Endothelial cell of umbilical vein (primary cell): ENCODE measurements around the gene RAN. TPM values are rescaled to one million over a fixed set of nuclear protein-coding genes. Genes with fewer than 3 reads are reported as not detected.

ENCODE experiments used
- BruUV-seq: library from RNA; stranded (reverse); fragments of 400-500 nt; replicated peaks from 2 replicates; lab custom pipeline; 2021; lab: Mats Ljungman, UMichigan
- CTCF ChIA-PET: fragments of 300-600, 350-600 bp; sonication (Branson Sonifier 250); formaldehyde crosslinking; loops from one replicate; lab custom pipeline; 2021; ENCODE audit warnings: antibody characterized with exemption, inconsistent platforms; lab: Charles Lee
- POLR2A ChIA-PET: fragments of 300-600, 350-600 bp; sonication (Branson Sonifier 250); formaldehyde crosslinking; loops from one replicate; lab custom pipeline; 2021; ENCODE audit warnings: antibody characterized with exemption, inconsistent platforms; lab: Charles Lee
- DNase-seq: peaks from one replicate; pipeline ENCODE4 v3.0.0-alpha.2; 2011; ENCODE audit warnings: low read depth, low spot score
- FAIRE-seq: peaks from 2 replicates; lab custom pipeline; 2011; peaks lifted over from hg19 to GRCh38; lab: Jason Lieb, UNC
- H2AFZ ChIP-seq: 2 replicates; pipeline ENCODE4 v1.6.0; 2012; ENCODE audit warnings: low read depth, low read length, control low read depth, inconsistent platforms
- H3K27ac ChIP-seq: 2 replicates; pipeline ENCODE4 v1.5.1; 2011; ENCODE audit warnings: low read depth, mild to moderate bottlenecking, control low read depth, low read length, moderate library complexity; ENCODE audit not compliant: insufficient read depth
- H3K27me3 ChIP-seq, 2 experiments: 2 replicates each; pipeline versions ENCODE4 v1.6.0 to v1.6.1; 2011; ENCODE audit warnings: low read length in 2 of 2, mixed read lengths in 1 of 2; ENCODE audit not compliant: control insufficient read depth in 2 of 2, insufficient read depth in 2 of 2
- H3K36me3 ChIP-seq, 2 experiments: 2 replicates in 1 of 2; 3 replicates in 1 of 2; pipeline ENCODE4 v1.5.1; 2011; ENCODE audit warnings: low read length in 2 of 2, mild to moderate bottlenecking in 1 of 2, moderate library complexity in 1 of 2; ENCODE audit not compliant: control insufficient read depth in 2 of 2, insufficient read depth in 2 of 2; ENCODE audit errors: extremely low read depth in 1 of 2
- H3K4me1 ChIP-seq: 3 replicates; pipeline ENCODE4 v1.5.1; 2011; ENCODE audit warnings: mild to moderate bottlenecking, low read length; ENCODE audit not compliant: control insufficient read depth, insufficient read depth; ENCODE audit errors: extremely low read depth
- H3K4me2 ChIP-seq: 2 replicates; pipeline ENCODE4 v1.6.1; 2011; ENCODE audit warnings: low read length, control low read depth, mixed read lengths; ENCODE audit not compliant: insufficient read depth
- H3K4me3 ChIP-seq, 3 experiments: fragments of 200-600 bp in 1 of 3; sonication (generic), shearing (Covaris generic) in 1 of 3; replicated peaks in 1 of 3; 2 replicates each; pipeline ENCODE4 v1.5.1; 2011 to 2016; ENCODE audit warnings: control low read depth in 3 of 3, low read length in 3 of 3, mild to moderate bottlenecking in 2 of 3, inconsistent platforms in 1 of 3, low read depth in 1 of 3, moderate library complexity in 1 of 3; ENCODE audit not compliant: insufficient read depth in 1 of 3
- H3K79me2 ChIP-seq: 2 replicates; pipeline ENCODE4 v1.6.0; 2012; ENCODE audit warnings: low read length, inconsistent platforms; ENCODE audit not compliant: control insufficient read depth, insufficient read depth
- H3K9ac ChIP-seq: replicated peaks from 2 replicates; pipeline ENCODE3; 2011; ENCODE audit warnings: low read length, control low read depth; ENCODE audit not compliant: insufficient read depth; ENCODE audit errors: extremely low read depth
- H3K9me1 ChIP-seq: replicated peaks from 3 replicates; pipeline ENCODE4 v1.6.0; 2011; ENCODE audit warnings: mild to moderate bottlenecking, low read length; ENCODE audit not compliant: control insufficient read depth, insufficient read depth; ENCODE audit errors: extremely low read depth
- H3K9me3 ChIP-seq: replicated peaks from 2 replicates; pipeline ENCODE4 v1.5.1; 2012; ENCODE audit warnings: low read length, inconsistent platforms; ENCODE audit not compliant: control insufficient read depth, insufficient read depth
- H4K20me1 ChIP-seq: replicated peaks from 2 replicates; pipeline ENCODE3; 2011; ENCODE audit warnings: mild to moderate bottlenecking, low read length; ENCODE audit not compliant: control insufficient read depth, insufficient read depth; ENCODE audit errors: extremely low read depth
- EZH2 ChIP-seq: IDR thresholded peaks from 2 replicates; pipeline ENCODE4 v1.6.1; 2012; ENCODE audit warnings: borderline replicate concordance, low read depth, mild to moderate bottlenecking, moderate library complexity, low read length, inconsistent platforms; ENCODE audit not compliant: severe bottlenecking
- FOS ChIP-seq: IDR thresholded peaks from 2 replicates; pipeline ENCODE4 v1.6.1; 2011; ENCODE audit warnings: mild to moderate bottlenecking, low read length, moderate library complexity, borderline replicate concordance; ENCODE audit not compliant: insufficient read depth
- GATA2 ChIP-seq: IDR thresholded peaks from 2 replicates; pipeline ENCODE4 v1.7.0; 2011; ENCODE audit warnings: low read depth, mild to moderate bottlenecking, moderate library complexity, mixed read lengths, low read length; ENCODE audit not compliant: insufficient read length, insufficient read depth
- JUN ChIP-seq: IDR thresholded peaks from 2 replicates; pipeline ENCODE4 v1.6.1; 2011; ENCODE audit warnings: borderline replicate concordance, low read depth; ENCODE audit not compliant: insufficient read length, insufficient read depth
- MYC ChIP-seq: IDR thresholded peaks from one replicate; pipeline ENCODE4 v1.6.1; 2011; ENCODE audit warnings: mild to moderate bottlenecking, low read depth, low read length
- POLR2A ChIP-seq: IDR thresholded peaks from 2 replicates; pipeline ENCODE4 v1.6.1; 2012; ENCODE audit warnings: low read depth, mild to moderate bottlenecking, control low read depth, low read length
- POLR2AphosphoS5 ChIP-seq: IDR thresholded peaks from 2 replicates; pipeline ENCODE4 v1.6.1; 2012; ENCODE audit warnings: low read depth, mild to moderate bottlenecking, control low read depth, low read length, moderate library complexity; ENCODE audit not compliant: insufficient read depth
- dilution Hi-C: fragments of 300-500 bp; cut with MboI; formaldehyde crosslinking; loops from one replicate; pipeline ENCODE4 v1.15.0; 2019; ENCODE audit warnings: low sequenced_read_pairs; ENCODE audit not compliant: extremely low pct_ligation_motif_present
- intact Hi-C: fragments of 100-400 bp; cut with micrococcal nuclease; formaldehyde crosslinking; loops from one replicate; pipeline ENCODE4 v1.10.0; 2022
- polyA plus RNA-seq, 4 experiments: library from polyadenylated mRNA; depleted of rRNA in 3 of 4; stranded (reverse) in 3 of 4; unstranded in 1 of 4; fragments of >200 nt; gene quantifications; 2 replicates each; pipeline versions ENCODE4 v1.2.1 to v1.2.3, GENCODE V29; 2011 to 2012; ENCODE audit warnings: missing spikeins in 1 of 4
- total RNA-seq: library from RNA; stranded (reverse); gene quantifications from 2 replicates; pipeline ENCODE4 v1.2.3, GENCODE V29; 2021
- TF ChIP-seq, protein P1 (sequence below), 2 donors: IDR thresholded peaks; 1 replicate in 1 of 2; 2 replicates in 1 of 2; pipeline ENCODE4 v1.5.1; 2011; ENCODE audit warnings: low read length in 2 of 2, mild to moderate bottlenecking in 2 of 2, moderate library complexity in 2 of 2, control low read depth in 1 of 2, inconsistent platforms in 1 of 2, low read depth in 1 of 2; ENCODE audit not compliant: insufficient read depth in 1 of 2; ENCODE audit errors: extremely low read depth in 1 of 2
- TF ChIP-seq, protein P2 (sequence below): IDR thresholded peaks from 2 replicates; pipeline ENCODE4 v1.6.1; 2011; ENCODE audit not compliant: insufficient read depth, insufficient read length

Gene RAN
- total and polyA plus RNA-seq, 2 donors (not counting 3 experiments of a cell fraction or from before 2014, with no cell fraction given), result 1,075 to 1,205 TPM

DNA sequence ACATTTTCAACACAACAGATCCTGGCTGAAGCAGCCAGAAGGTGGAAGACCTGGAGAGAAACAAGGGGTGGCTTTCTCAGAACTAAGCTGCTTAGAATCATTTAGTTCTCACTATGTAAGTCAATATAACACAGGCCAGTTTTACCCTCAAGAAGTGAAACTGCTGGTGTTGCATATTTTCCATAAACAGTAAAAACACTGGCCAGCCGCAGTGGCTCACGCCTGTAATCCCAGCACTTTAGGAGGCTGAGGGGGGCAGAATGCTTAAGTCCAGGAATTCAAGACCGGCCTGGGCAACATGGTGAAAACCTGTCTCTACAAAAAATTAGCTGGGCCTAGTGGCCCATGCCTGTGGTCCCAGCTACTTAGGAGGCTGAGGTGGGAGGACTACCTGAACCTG, 44.4 kb upstream of the RAN start:
- H3K4me3 ChIP-seq, result no peak overlapping the region
- H3K9me3 ChIP-seq, result no peaks in the 10 kb centered on the region
- H4K20me1 ChIP-seq, result no peaks in the 10 kb centered on the region
- H3K4me2 ChIP-seq, result no peak overlapping the region
- CTCF ChIA-PET, result interaction anchor here (0.8 to 1.4 kb wide), 3 partner anchors 8 to 11 kb away, joined by 3 to 4 read pairs (median 4); no protein-coding TSS in a partner anchor
- H2AFZ ChIP-seq, result no peak overlapping the region
- no TSS peak for BruUV-seq
- FAIRE-seq (no peak), DNase-seq (no peak)
- no peaks in the 10 kb centered on the region for H3K9me1 ChIP-seq
- peaks cover 0 to 4% of the 10 kb centered on the region in 2 experiments for H3K36me3 ChIP-seq
- intact Hi-C loops (no loop called here), dilution Hi-C loops (no loop called here)
- TF ChIP-seq MYC, result no peak
- no peak for TF ChIP-seq POLR2AphosphoS5
- no peak for TF ChIP-seq EZH2
- TF ChIP-seq, protein P1, sequence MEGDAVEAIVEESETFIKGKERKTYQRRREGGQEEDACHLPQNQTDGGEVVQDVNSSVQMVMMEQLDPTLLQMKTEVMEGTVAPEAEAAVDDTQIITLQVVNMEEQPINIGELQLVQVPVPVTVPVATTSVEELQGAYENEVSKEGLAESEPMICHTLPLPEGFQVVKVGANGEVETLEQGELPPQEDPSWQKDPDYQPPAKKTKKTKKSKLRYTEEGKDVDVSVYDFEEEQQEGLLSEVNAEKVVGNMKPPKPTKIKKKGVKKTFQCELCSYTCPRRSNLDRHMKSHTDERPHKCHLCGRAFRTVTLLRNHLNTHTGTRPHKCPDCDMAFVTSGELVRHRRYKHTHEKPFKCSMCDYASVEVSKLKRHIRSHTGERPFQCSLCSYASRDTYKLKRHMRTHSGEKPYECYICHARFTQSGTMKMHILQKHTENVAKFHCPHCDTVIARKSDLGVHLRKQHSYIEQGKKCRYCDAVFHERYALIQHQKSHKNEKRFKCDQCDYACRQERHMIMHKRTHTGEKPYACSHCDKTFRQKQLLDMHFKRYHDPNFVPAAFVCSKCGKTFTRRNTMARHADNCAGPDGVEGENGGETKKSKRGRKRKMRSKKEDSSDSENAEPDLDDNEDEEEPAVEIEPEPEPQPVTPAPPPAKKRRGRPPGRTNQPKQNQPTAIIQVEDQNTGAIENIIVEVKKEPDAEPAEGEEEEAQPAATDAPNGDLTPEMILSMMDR (IDR thresholded peaks at IDR 0.05; ENCODE audit: extremely low read depth in 1 of 2, insufficient read depth in 1 of 2, low read depth in 1 of 2, low read length in 2 of 2), result no peak
- TF ChIP-seq GATA2, result no peak
- TF ChIP-seq POLR2A, result no peak
- no peak for TF ChIP-seq JUN
- TF ChIP-seq FOS, result no peak
- TF ChIP-seq, protein P2, sequence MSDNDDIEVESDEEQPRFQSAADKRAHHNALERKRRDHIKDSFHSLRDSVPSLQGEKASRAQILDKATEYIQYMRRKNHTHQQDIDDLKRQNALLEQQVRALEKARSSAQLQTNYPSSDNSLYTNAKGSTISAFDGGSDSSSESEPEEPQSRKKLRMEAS, result no peak
- no peaks in the 10 kb centered on the region for H3K4me1 ChIP-seq
- POLR2A ChIA-PET, result no interaction called here
- no peak overlapping the region for H3K27ac ChIP-seq
- H3K79me2 ChIP-seq, result peaks cover 34% of the 10 kb centered on the region
- no peaks in the 10 kb centered on the region for H3K27me3 ChIP-seq
- no peak overlapping the region for H3K9ac ChIP-seq
